Epithelial cell of esophagus (primary cell): Measurements from ENCODE around the gene UBE2Q1.

Experiments
- DNase-seq: peaks from one replicate; pipeline ENCODE4 v3.0.0; 2010; ENCODE audit warnings: low read depth
- H3K4me3 ChIP-seq: 2 replicates; pipeline ENCODE4 v1.5.1; 2011; ENCODE audit warnings: mild to moderate bottlenecking, low read length, control low read depth
- TF ChIP-seq, protein P1 (sequence below): IDR thresholded peaks from 2 replicates; pipeline ENCODE4 v1.5.1; 2011; ENCODE audit warnings: low read depth, mild to moderate bottlenecking, low read length, control low read depth, inconsistent platforms; ENCODE audit not compliant: insufficient read depth; ENCODE audit errors: missing control alignments

Gene UBE2Q1

DNA sequence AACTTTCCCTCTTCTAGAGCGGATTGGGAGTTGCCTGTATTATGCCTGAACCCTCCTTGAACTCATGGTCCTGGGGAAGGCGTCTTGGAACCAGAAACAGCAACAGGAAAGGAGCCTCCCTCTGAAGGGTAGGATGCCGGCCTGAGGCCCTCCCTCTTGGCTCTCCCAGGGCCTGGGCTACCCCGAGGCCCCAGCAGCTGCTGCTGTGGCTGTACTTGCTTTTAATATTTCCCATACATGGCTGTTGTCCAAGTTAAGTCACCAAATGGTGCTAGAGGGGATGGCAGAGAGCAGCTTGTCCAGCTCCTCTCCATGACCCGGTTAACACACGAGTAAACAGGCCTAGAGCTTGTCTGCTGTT, 19.6 kb upstream of the UBE2Q1 start:
- no peak overlapping the region for H3K4me3 ChIP-seq
- DNase-seq, result no peak
- TF ChIP-seq, protein P1, sequence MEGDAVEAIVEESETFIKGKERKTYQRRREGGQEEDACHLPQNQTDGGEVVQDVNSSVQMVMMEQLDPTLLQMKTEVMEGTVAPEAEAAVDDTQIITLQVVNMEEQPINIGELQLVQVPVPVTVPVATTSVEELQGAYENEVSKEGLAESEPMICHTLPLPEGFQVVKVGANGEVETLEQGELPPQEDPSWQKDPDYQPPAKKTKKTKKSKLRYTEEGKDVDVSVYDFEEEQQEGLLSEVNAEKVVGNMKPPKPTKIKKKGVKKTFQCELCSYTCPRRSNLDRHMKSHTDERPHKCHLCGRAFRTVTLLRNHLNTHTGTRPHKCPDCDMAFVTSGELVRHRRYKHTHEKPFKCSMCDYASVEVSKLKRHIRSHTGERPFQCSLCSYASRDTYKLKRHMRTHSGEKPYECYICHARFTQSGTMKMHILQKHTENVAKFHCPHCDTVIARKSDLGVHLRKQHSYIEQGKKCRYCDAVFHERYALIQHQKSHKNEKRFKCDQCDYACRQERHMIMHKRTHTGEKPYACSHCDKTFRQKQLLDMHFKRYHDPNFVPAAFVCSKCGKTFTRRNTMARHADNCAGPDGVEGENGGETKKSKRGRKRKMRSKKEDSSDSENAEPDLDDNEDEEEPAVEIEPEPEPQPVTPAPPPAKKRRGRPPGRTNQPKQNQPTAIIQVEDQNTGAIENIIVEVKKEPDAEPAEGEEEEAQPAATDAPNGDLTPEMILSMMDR, result no peak

DNA sequence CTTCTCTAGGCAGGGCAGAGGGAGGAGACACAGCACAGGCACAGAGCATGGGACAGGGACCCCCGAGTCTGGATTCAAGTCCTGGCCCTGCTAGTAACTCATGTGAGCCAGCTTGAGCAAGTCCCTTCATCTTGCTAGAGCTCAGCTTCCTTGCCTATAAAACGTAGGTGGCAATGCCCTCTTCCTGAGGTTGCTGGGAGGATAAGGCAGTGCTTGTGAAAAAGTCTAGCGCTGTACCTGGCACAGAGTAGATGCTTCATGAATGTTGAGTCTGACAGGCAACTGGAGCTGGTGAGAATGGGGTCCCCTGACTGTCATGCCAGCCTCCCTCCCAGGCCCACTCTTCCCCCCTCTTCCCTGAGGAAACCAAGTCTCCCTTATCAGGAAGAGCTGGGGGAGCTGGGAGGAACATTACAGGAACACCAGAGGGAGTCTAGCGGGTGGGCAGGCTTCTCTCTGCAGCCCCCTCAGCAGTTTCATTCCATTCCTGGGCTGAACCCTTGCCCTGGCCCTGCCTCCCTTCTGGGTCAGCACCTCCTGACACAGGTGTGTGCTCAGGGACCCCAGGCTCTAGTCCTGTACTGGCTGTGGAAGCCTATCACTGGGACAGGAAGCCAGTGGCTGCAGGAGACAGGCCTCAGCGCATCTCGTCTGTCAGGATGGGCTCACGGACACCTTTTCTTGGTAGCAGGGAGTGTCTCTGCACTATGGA, 19.0 kb upstream of the UBE2Q1 start:
- TF ChIP-seq, protein P1, result no peak
- DNase-seq, result no peak
- H3K4me3 ChIP-seq, result no peak overlapping the region

DNA sequence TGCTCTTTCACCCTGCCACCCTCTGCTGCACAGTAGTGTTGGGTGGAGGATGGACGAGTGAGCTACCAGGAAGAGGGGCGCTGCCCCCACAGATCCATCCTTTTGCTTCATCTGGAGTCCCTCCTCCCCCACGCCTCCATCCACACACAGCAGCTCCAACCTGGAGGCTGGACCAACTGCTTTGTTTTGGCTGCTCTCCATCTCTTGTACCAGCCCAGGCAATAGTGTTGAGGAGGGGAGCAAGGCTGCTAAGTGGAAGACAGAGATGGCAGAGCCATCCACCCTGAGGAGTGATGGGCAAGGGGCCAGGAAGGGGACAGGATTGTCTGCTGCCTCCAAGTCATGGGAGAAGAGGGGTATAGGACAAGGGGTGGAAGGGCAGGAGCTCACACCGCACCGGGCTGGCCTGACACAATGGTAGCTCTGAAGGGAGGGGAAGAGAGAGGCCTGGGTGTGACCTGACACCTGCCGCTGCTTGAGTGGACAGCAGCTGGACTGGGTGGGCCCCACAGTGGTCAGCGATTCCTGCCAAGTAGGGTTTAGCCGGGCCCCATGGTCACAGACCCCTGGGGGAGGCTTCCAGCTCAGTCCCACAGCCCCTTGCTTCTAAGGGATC, 17.6 kb upstream of the UBE2Q1 start:
- DNase-seq, result no peak
- H3K4me3 ChIP-seq, result no peak overlapping the region
- TF ChIP-seq, protein P1, result no peak

DNA sequence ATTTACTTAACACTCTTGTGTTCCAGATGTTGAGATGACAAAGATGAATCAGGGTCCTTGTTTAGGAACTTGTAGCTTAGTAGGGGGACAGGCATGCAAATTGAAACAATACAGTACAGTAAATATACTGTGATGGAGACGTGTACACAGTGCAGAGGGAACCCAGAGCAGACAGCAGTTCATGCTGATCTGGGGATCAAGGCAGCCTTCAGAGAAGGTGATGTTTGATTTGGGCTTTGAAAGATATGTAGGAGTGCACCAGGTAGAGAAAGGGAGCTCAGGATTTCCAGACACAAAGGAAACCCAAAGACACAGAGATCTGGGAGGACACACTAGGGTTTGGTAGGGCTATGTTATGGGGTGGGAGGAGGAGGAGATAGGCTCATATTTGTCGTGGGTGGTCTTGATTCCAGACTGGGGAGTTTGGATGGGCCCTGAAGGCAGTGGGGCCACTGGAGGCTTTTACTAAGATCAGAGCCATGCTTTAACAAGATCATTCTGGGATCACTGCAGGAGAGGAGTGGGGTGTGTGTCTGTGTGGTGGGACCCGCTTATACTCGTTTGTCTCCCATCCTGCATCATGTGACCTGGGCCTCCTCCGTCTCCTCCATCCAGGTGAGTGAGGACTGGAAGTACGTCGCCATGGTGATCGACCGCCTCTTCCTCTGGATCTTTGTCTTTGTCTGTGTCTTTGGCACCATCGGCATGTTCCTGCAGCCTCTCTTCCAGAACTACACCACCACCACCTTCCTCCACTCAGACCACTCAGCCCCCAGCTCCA, 16.9 kb upstream of the UBE2Q1 start:
- no peak overlapping the region for H3K4me3 ChIP-seq
- no peak for DNase-seq
- TF ChIP-seq, protein P1, result no peak

DNA sequence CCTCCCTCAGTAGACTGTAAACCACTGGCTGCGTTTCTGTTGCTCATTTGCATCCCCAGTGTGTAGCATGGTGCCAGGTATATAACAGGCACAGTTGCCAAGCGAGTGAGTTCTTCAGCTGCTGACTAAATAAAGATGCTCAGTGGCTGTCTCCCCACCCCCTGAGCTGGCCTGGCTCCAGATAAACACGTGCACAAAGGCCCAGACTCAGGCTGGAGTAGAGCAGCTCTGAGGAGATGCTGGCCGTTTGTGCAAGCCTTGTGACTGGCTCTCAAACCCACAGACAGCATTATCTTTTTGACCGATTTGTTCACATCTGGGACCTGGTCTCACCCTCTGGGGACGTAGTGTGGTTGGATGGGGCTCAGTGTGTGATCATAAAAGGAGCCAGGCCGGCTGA, 16.3 kb upstream of the UBE2Q1 start:
- peak; percentile 31 for DNase-seq

DNA sequence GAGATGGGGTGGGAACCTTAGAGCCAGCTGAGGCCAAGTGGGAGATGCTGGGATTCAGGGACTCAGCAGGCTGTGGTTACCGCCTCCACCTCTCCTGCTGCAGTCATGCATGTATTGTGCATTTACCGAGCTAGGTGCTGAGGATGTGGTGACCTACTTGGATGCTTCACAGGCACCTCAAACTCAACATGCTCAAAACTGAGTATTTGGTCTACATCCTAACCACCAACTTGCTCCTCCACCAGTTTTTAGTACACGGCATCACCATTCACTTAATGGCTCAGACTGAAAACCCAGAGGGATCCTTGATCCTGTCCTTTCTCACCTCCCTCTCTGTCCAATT, 14.7 kb upstream of the UBE2Q1 start:
- no peak for DNase-seq
- TF ChIP-seq, protein P1, result no peak
- no peak overlapping the region for H3K4me3 ChIP-seq

More for the DNA sequence above, 16.3 kb upstream of the UBE2Q1 start:
- no peak overlapping the region for H3K4me3 ChIP-seq
- TF ChIP-seq, protein P1, result no peak
